Measurements from ENCODE around the gene SLC15A4. TPM values are rescaled to one million over a fixed set of nuclear protein-coding genes. Genes with fewer than 3 reads are reported as not detected.
A peak's percentile ranks its signal among the peaks of the same experiment; 100 is the strongest.

SLC15A4 gene
- total RNA-seq, 4 donors from 2014 or later: 37.5 to 43.0 (median 39.6) TPM

DNA sequence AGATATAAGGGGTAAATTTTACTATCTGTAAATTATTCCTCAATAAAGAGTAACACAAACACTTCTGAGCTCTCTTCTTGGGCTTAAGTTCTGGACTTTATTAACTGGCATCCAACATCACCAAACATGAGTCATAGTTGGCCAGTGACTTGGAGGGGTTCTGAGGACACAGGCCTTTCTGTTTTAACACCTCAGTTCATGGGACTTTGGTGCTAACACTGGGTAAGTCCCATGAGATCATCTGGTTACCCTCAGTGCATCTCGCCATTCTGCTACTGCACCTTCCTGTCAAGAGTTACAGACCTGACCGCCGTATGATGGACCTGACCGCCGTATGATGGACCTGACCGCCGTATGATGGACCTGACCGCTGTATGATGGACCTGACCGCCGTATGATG lies 9.9 kb downstream of the SLC15A4 start:
- TF ChIP-seq, protein P1, sequence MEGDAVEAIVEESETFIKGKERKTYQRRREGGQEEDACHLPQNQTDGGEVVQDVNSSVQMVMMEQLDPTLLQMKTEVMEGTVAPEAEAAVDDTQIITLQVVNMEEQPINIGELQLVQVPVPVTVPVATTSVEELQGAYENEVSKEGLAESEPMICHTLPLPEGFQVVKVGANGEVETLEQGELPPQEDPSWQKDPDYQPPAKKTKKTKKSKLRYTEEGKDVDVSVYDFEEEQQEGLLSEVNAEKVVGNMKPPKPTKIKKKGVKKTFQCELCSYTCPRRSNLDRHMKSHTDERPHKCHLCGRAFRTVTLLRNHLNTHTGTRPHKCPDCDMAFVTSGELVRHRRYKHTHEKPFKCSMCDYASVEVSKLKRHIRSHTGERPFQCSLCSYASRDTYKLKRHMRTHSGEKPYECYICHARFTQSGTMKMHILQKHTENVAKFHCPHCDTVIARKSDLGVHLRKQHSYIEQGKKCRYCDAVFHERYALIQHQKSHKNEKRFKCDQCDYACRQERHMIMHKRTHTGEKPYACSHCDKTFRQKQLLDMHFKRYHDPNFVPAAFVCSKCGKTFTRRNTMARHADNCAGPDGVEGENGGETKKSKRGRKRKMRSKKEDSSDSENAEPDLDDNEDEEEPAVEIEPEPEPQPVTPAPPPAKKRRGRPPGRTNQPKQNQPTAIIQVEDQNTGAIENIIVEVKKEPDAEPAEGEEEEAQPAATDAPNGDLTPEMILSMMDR (IDR thresholded peaks at IDR 0.05): no peak
- TF ChIP-seq POLR2AphosphoS5 (IDR thresholded peaks at IDR 0.05): no peak
- TF ChIP-seq EP300 (IDR thresholded peaks at IDR 0.05): no peak
- no peak for TF ChIP-seq POLR2A (IDR thresholded peaks at IDR 0.05; ENCODE audit: low read depth)
- Histone ChIP-seq H3K36me3 (peaks cover 0 to 36% (median 12%) of the 10 kb centered on the region in 4 donors), H3K27ac (replicated peaks in 1 of 4) (peak overlapping the region in 3 of 4 donors; percentile 1 to 40 (median 13)), H3K27me3 (no peaks in the 10 kb centered on the region), H3K4me1 (peaks cover 57 to 88% (median 70%) of the 10 kb centered on the region in 4 donors), H3K4me3 (no peak overlapping the region), H3K9me3 (no peaks in the 10 kb centered on the region)
- WGBS: 79% methylated on average over 10 of the region's 10 CpGs
- intact Hi-C loops (cut with DNase I): no loop called here
- no peak for DNase-seq (ENCODE audit: extremely low spot score)

DNA sequence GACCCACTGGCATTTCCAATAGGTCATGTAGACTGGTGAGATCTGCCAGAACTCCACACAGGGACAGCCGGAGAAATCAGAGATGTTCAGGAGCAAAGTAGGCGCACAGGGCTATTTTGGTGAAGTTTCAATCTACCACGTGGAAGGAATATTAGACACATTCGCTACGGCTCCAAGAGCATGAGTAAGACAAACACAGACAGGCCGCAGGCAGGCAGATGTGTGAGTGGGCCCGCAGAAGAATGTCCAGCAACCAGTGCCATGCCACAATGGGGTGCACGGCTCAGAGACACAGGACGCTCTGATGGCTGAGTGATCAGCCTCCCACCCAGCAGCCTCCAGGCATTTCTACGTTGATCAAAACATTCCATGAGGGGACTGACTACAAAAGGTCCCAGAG lies 10.4 kb downstream of the SLC15A4 start:
- Histone ChIP-seq H3K4me1 (peaks cover 52 to 83% (median 65%) of the 10 kb centered on the region in 4 donors), H3K4me3 (no peak overlapping the region), H3K27me3 (no peaks in the 10 kb centered on the region), H3K9me3 (no peaks in the 10 kb centered on the region), H3K36me3 (peaks cover 4 to 40% (median 17%) of the 10 kb centered on the region in 4 donors), H3K27ac (replicated peaks in 1 of 4) (peak overlapping the region in 2 of 4 donors; percentile 13 to 40)
- TF ChIP-seq, protein P1 (IDR thresholded peaks at IDR 0.05): no peak
- TF ChIP-seq POLR2A (IDR thresholded peaks at IDR 0.05; ENCODE audit: low read depth): no peak
- no peak for TF ChIP-seq EP300 (IDR thresholded peaks at IDR 0.05)
- TF ChIP-seq POLR2AphosphoS5 (IDR thresholded peaks at IDR 0.05): no peak
- 90% methylated on average over 10 of the region's 10 CpGs for WGBS
- DNase-seq (ENCODE audit: extremely low spot score): no peak
- intact Hi-C loops (cut with DNase I): no loop called here

DNA sequence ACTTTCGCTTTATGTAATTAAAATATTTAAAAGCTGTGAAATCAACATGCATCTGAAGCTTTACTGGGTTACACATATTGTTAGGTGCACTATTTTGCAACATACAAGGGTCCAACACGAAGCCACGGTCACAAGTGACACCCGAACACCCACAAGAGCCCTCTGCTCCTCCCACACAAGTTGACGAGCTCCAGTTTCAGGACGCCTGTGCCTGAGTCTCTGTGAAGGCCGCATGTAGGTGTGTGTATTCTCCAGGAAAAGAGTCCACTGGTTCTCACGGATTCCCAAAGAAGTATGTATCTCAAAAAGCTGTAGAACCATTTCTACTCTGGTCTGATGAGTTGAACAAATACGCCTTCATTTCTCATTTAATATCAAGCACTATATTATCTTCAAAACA lies 12.0 kb downstream of the SLC15A4 start:
- Histone ChIP-seq H3K9me3 (no peaks in the 10 kb centered on the region), H3K4me3 (no peak overlapping the region), H3K27ac (replicated peaks in 1 of 4) (peak overlapping the region in 1 of 4 donors; percentile 78), H3K27me3 (no peaks in the 10 kb centered on the region), H3K36me3 (peaks cover 20 to 55% (median 30%) of the 10 kb centered on the region in 4 donors), H3K4me1 (peaks cover 38 to 67% (median 49%) of the 10 kb centered on the region in 4 donors)
- TF ChIP-seq, protein P1 (IDR thresholded peaks at IDR 0.05): no peak
- no peak for TF ChIP-seq POLR2A (IDR thresholded peaks at IDR 0.05; ENCODE audit: low read depth)
- TF ChIP-seq POLR2AphosphoS5 (IDR thresholded peaks at IDR 0.05): no peak
- WGBS: 88% methylated on average over 9 of the region's 9 CpGs
- intact Hi-C loops (cut with DNase I): no loop called here
- no peak for DNase-seq (ENCODE audit: extremely low spot score)

DNA sequence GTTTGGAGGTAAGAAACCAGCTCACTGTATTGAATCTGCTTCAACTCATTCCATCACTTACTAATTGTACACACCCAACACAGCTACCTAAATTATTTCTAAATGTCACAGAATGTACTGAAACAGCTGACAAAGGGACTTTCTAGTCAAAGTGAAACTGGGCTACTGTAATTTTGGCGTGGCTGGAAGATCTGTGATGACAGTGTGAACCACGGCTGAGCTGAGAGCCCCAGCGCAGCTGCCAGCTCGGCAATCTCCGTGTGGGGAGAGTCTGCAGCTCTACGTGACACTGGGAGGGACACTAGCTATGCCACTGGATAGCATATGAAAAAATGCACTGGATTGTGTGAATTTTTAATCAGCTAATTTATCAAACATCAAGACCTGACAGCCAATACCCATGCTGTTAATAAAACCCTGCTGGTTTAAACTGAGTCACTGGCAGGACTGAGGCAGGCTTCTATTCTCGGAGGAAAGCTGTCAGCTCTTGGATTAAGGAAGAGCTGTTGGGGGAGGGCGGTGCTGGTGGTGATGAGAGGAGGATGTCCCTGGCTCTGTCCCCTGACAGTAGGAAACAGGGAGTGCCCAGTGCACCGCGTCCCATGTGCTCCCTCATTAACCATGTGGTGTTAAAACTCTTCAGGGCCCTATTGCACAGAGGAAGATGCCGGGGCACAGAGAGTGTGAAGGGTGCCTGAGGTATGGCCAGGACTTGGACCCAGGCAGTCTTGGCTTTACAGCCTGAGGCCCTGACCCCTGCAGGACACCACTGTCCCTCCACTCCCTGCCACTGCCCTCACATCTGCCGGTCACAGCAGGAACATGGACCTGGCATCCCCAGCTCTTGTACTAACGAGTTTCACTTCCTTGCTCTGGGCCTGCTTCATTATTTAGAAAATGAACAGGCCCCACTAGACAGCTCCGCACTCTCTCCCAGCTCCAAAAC lies 13.3 kb downstream of the SLC15A4 start:
- no peak for DNase-seq (ENCODE audit: extremely low spot score)

More for the DNA sequence above, 13.3 kb downstream of the SLC15A4 start:
- Histone ChIP-seq H3K27ac (replicated peaks in 1 of 4) (peak overlapping the region; percentile 61 to 78 (median 66)), H3K27me3 (no peaks in the 10 kb centered on the region), H3K4me3 (peak overlapping the region in 3 of 4 donors; percentile 13 to 21 (median 21)), H3K9me3 (no peaks in the 10 kb centered on the region), H3K4me1 (peaks cover 25 to 54% (median 37%) of the 10 kb centered on the region in 4 donors), H3K36me3 (peaks cover 20 to 63% (median 32%) of the 10 kb centered on the region in 4 donors)
- intact Hi-C loops (cut with DNase I): no loop called here
- TF ChIP-seq, protein P1 (IDR thresholded peaks at IDR 0.05): no peak
- TF ChIP-seq EP300 (IDR thresholded peaks at IDR 0.05): no peak
- peak in 1 of 2 donors; percentile 54 for TF ChIP-seq POLR2AphosphoS5 (IDR thresholded peaks at IDR 0.05)
- no peak for TF ChIP-seq POLR2A (IDR thresholded peaks at IDR 0.05; ENCODE audit: low read depth)
- WGBS: 29% methylated on average over 14 of the region's 14 CpGs
